ENCODE results near the gene DCANP1. TPM values are rescaled to one million over a fixed set of nuclear protein-coding genes. Genes with fewer than 3 reads are reported as not detected.
A peak's percentile ranks its signal among the peaks of the same experiment; 100 is the strongest.

DCANP1 gene
- total RNA-seq, 1 experiment from 2014 or later = not detected

- peak; percentile 43 for DNase-seq (ENCODE audit: low read depth)
Observed at GRCh38 chr5:135426102-135427082, 20.8 kb downstream of the DCANP1 start.

- DNase-seq (ENCODE audit: low read depth) = no peak
Observed at GRCh38 chr5:135425641-135426040, 21.5 kb downstream of the DCANP1 start.

GRCh38 chr5:135423846-135424168, 23.3 kb downstream of the DCANP1 start:
- no peak for DNase-seq (ENCODE audit: low read depth)

- no peak for DNase-seq (ENCODE audit: low read depth)
Observed at GRCh38 chr5:135423146-135423845, 23.9 kb downstream of the DCANP1 start.

DNA sequence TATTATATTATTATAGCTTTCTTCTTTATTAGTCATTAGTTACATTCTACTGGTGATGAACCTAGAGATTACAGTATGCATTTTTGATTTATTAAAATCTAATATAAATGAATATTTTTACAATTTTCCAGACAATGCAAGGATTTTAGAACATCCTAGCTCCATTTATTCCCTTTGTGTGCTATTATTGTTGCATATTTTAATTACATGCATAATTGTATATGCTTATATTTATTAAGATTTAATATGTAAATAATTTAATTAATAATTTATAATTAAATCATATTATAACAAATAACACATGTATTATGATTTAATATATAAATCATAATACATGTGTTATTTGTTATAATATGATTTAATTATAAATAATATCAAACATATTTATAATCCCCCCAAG, 24.7 kb downstream of the DCANP1 start:
- no peak for DNase-seq (ENCODE audit: low read depth)

DNA sequence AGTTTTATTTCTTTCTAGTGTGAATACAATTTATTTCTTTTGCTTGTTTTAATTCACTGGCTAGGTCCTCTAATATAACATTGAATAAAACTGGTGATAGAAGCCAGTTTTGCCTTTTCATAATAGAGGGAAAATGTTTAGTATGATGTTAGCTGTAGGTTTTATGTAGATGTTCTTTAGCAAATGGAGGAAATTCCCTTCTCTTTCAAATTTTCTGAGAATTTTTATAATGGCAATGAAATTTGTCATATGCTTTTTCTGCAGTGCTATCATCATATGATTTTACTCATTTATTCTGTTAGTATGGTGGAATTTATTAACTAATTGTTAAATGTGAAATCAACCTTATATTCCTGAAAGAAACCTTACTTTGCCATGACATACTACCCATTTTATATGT, 30.1 kb downstream of the DCANP1 start:
- DNase-seq (ENCODE audit: low read depth) = no peak

DNA sequence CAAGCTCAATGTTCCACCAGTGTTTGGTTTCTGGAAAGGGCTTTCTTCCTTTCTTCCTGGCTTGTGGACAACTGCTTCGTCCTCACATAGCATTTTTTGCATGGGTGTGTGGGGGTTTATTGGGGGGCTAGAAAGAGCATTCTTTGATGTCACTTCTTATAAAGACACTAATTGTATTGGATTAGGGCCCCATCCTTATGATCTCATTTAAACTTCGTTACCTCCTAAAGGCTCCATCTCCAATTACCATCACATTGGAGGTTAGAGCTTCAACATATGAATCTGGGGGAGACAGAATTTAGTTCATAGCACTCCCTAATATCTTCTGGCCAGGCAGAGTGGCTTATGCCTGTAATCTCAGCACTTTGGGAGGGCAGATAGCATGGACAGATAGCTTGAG, 42.1 kb downstream of the DCANP1 start:
- DNase-seq (ENCODE audit: low read depth) = no peak

- no peak for DNase-seq (ENCODE audit: low read depth)
Observed at GRCh38 chr5:135402031-135402430, 45.1 kb downstream of the DCANP1 start.

DNA sequence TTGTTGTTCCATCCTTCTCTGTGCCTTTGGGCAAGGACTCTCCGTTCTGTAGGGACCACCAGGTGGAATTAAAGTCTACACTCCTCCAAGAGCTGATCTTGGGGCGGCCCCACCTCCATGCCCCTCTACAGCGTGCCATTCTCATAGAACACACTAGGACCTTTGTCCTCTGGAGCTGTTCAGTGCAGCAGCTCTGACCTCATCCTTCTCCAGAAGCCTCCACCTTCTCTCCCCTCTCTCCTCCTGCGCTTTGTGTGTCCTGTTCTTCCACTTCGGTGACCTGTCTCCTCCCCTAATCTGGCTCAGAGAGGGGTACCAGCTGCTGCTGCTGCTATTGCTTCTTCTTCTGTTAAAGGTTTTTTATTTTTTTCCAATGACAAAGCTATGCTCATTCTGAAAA, 46.3 kb downstream of the DCANP1 start:
- no peak for DNase-seq (ENCODE audit: low read depth)

DNA sequence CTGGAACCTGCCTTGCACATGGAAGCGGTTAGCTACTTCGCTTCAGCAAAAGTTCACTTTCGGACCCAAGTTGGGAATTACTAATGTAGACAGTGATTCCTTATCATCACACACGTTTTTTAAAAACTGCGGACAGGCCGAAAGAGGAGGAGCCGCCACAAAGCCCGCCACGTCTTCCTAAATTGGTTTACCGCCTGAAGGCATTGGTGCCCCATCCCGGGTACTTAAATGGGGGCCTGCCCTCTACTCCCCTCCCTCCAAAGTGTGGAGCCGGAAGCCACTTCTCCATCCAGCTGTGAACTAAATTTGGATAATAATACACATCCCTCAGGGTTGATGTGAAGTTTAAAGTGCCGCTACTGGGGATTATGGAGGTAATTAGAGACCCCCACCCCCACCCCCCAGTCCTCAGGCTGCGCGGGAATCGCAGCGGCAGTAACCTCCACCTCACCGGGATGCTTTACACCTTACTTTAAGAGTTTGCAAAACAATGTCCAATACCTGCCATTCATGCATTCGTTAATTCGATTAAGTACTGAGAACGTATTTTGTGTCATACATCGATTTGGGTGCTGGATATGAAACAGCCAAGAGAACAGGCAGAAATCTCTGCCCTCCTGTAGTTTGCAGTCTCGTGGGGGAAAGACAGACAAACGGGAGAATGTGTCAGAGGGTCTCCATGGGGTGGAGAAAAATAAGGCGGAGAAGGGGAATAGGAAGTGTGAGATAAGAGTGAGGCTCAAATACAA, 47.2 kb downstream of the DCANP1 start:
- DNase-seq (ENCODE audit: low read depth) = no peak

GRCh38 chr5:135398855-135399793, 48.0 kb downstream of the DCANP1 start, which contains the start of gene MACROH2A1:
Gene MACROH2A1, minus strand, starts transcription at chr5:135399231. Its CDS starts 10,138 bp downstream, at chr5:135389093.
- DNase-seq (ENCODE audit: low read depth) = peak; percentile 64

DNA sequence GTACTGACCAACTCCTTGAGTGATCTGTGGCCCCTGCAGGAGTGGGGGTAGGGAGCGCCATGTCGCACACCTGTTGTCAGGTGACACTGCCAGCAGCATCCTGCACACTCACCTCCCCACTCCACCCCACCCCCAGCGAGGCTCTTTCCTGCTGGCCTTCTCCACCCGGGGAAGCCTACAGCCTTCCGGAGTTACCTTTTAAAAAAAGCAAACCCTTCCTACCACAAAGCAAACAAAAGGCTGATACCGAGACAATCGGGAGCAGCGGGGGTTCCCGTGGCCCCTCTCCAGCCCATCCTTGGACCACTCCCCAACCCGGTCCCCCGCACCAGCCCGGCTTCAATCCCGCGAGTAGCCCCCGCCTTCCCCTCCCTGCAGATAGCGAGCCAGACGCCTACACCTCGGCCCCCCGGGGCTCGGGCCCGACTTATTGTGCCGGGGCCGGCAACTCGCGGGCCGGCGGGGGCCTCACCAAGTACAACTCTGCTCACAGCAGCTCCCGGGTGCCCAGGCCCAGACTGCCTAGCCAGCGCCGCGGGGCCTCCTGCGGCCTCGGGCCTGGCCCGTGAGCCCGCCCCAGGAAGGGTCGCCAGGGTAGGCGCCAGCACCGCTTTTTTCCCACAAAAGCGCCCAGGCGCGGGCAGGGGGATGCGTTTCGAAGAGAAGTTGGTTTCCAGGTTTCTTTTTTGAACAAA, 48.8 kb downstream of the DCANP1 start:
- DNase-seq (ENCODE audit: low read depth) = peak; percentile 41

DNA sequence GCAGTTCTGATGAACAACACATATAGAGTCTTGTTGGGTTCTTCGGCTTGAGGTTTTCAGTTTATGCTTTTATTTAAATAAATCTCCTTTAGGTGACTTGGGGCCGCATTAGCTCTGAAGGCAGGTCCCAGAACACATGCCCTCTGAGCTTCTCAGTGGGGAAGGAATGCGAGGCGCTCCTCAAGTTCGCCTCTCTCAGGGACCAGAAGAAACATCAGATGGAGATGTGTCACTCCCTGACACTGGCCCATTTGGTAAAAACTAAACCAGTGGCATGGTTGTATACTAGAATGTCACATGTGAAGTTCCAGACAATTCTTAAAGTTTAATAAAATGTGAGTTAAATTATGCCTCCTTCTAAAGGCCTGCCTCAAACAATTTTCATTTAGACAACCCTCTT, 50.1 kb downstream of the DCANP1 start:
- no peak for DNase-seq (ENCODE audit: low read depth)

GRCh38 chr5:135396459-135397055, 50.6 kb downstream of the DCANP1 start:
- DNase-seq (ENCODE audit: low read depth) = no peak

- no peak for DNase-seq (ENCODE audit: low read depth)
Observed at GRCh38 chr5:135395866-135396265, 51.3 kb downstream of the DCANP1 start.

DNA sequence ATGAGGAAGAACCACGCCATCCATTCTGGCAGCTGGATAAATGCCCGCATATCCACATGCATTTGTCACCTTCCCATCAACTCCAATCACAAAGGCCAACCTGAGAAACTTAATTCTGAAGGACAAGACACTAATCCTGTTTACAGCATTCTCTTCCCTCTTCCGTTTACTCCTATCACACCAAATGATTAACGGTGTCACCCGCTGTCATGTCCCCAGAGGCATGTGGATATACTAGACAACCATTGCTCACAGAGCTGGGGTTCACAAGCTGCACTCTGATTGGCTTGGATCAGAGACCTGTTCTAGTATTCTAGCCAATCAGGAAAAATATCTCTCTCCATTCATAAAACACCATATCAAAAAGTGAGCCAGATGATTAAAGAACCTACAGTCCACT, 51.7 kb downstream of the DCANP1 start:
- no peak for DNase-seq (ENCODE audit: low read depth)
